Heart right ventricle (tissue), 16 donors: ENCODE measurements around the gene CYP2F1. TPM values are rescaled to one million over a fixed set of nuclear protein-coding genes. Genes with fewer than 3 reads are reported as not detected.
"Not testable (repeated sequence)": the region's sequence is repeated elsewhere in the genome, so short reads cannot be mapped to it uniquely, and the experiment has no call there.

ENCODE experiments used
- ATAC-seq, 8 donors: fragments of 200-7000 bp; cut with Tn5 transposase; one replicate each; pipeline ENCODE4 v1.9.1; 2020; ENCODE audit warnings: mild to moderate bottlenecking in 8 of 8, moderate library complexity in 8 of 8, moderate number of reproducible peaks in 1 of 8
- DNase-seq, 2 donors: peaks; one replicate each; pipeline ENCODE4 v3.0.0-alpha.2; 2020
- H3K27ac ChIP-seq, 10 donors: fragments of 200-600 bp; sonication (generic) in 2 of 10; one replicate each; pipeline versions ENCODE4 v1.5.0 to v1.8.0; 2020 to 2022; ENCODE audit warnings: mild to moderate bottlenecking in 3 of 10
- H3K27me3 ChIP-seq, 7 donors: fragments of 200-600 bp; one replicate each; pipeline ENCODE4 v1.8.0; 2021 to 2022; ENCODE audit warnings: mild to moderate bottlenecking in 2 of 7
- H3K36me3 ChIP-seq, 9 donors: fragments of 200-600 bp; sonication (generic) in 1 of 9; one replicate each; pipeline versions ENCODE4 v1.5.0 to v1.8.0; 2020 to 2022; ENCODE audit warnings: mild to moderate bottlenecking in 2 of 9
- H3K4me1 ChIP-seq, 9 donors: fragments of 200-600 bp; sonication (generic) in 1 of 9; one replicate each; pipeline versions ENCODE4 v1.5.0 to v1.8.0; 2020 to 2022; ENCODE audit warnings: mild to moderate bottlenecking in 4 of 9
- H3K4me3 ChIP-seq, 10 donors: fragments of 200-600 bp; sonication (generic) in 2 of 10; one replicate each; pipeline versions ENCODE4 v1.5.0 to v1.8.0; 2020 to 2022; ENCODE audit warnings: mild to moderate bottlenecking in 7 of 10, moderate library complexity in 2 of 10
- H3K9me3 ChIP-seq, 11 donors: fragments of 200-600 bp in 10 of 11; sonication (generic) in 2 of 11; one replicate each; pipeline versions ENCODE4 v1.5.0 to v1.8.0; 2013 to 2022; ENCODE audit warnings: mild to moderate bottlenecking in 2 of 11, control low read depth in 1 of 11, moderate library complexity in 1 of 11
- WGBS, 2 donors: extraction: QIAGEN DNeasy Blood & Tissue Kit; methylation state at CpG; one replicate each; pipeline ENCODE4 v1.1.7; 2013; ENCODE audit warnings: inconsistent platforms in 1 of 2; 5-methylcytosine and 5-hydroxymethylcytosine counted together
- intact Hi-C, 10 donors: fragments of 100-400 bp; cut with DNase I; formaldehyde crosslinking; loops; one replicate each; pipeline versions ENCODE4 v1.11.1 to v1.14.2; 2022
- polyA plus RNA-seq, 2 donors: library from polyadenylated mRNA; stranded (reverse); fragments of 200-250 nt; gene quantifications; one replicate each; pipeline ENCODE4 v1.2.3, GENCODE V29; 2013
- total RNA-seq, 10 donors: library from RNA; stranded (reverse); fragmentation: NEBNext Ultra II Directional in 3 of 10; extraction: Animal tissue kit (Norgen Biotek cat#: 25700) in 3 of 10; gene quantifications; one replicate each; pipeline versions ENCODE4 v1.2.1 to v1.2.4, GENCODE V29; 2021 to 2023
- TF ChIP-seq, protein P1 (sequence below), 9 donors: fragments of 200-600 bp; sonication (generic) in 2 of 9; IDR thresholded peaks; one replicate each; pipeline versions ENCODE4 v1.5.0 to v1.8.0; 2021 to 2022; ENCODE audit warnings: antibody characterized with exemption in 9 of 9, mild to moderate bottlenecking in 5 of 9, moderate library complexity in 1 of 9
- donor health status: Arrhythmogenic right ventricular cardiomyopathy.
- donor health status: ischemic (EF 13 %, LVEDD 7.1; RV severe dilation, severe dysfunction).
- donor health status: healthy with polysubstance abuse.
- donor health status: DM: no; HTN: yes; CAD: no.
- donor health status: DM: no; HTN: no; CAD: no.
- donor health status: ischemic (EF 25% LVEDD 6.9; RV normal size, moderate dysfunction).
- donor health status: ischemic (EF 25% LVEDD 5.7; RV mildly dilated, moderate dysfunction).
- donor health status: healthy.
- donor health status: DM: yes; HTN: yes; CAD: no.
- donor health status: Ischemic cardiomyopathy.
- donor health status: ischemic (EF 35%, LVEDD 5.7; RV mildly dilated, moderate dysfunction).
- donor health status: nonischemic (EF 11% LVEDD 7.7; RV severe dilation, severe dysfunction).
- donor health status: DM: yes; HTN: yes; CAD: no.
- donor health status: PGD.
- donor health status: ischemic (EF 29% LVEDD 5.4; RV normal size, mild dysfunction).
- donor health status: nonischemic (EF 23%, LVEDD 6.1; RV moderate dilation, normal function).

The CYP2F1 gene
- total and polyA plus RNA-seq, 12 donors = not detected

DNA sequence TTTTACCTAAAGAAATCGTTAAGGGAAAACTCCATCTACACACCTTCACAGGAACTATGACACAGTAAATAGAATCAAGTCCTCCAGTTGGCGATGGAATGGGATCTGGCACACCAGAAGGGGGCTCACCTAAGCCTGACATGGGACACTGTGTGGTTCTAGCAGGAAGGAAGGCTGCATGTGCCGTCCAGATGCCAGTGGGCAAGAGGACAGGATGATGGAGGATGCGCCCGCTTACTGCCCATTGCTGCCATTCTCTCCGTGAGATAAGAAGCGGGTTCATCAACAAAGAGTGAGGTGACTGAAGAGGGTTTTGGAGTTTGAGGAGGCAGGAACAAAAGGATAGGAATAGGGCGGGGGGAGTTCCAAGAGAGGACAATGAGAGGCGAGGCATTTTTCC is 2.9 kb upstream of the CYP2F1 start:
- H3K36me3 ChIP-seq = no peaks in the 10 kb centered on the region
- no peaks in the 10 kb centered on the region for H3K4me1 ChIP-seq
- H3K4me3 ChIP-seq = no peak overlapping the region
- WGBS, 2 donors = 82 to 84% methylated on average over 9 of the region's 9 CpGs
- H3K27me3 ChIP-seq = peaks cover 0 to 18% (median 10%) of the 10 kb centered on the region in 7 donors
- ATAC-seq = no peak
- no peak overlapping the region for H3K27ac ChIP-seq
- no peak for DNase-seq
- TF ChIP-seq, protein P1, sequence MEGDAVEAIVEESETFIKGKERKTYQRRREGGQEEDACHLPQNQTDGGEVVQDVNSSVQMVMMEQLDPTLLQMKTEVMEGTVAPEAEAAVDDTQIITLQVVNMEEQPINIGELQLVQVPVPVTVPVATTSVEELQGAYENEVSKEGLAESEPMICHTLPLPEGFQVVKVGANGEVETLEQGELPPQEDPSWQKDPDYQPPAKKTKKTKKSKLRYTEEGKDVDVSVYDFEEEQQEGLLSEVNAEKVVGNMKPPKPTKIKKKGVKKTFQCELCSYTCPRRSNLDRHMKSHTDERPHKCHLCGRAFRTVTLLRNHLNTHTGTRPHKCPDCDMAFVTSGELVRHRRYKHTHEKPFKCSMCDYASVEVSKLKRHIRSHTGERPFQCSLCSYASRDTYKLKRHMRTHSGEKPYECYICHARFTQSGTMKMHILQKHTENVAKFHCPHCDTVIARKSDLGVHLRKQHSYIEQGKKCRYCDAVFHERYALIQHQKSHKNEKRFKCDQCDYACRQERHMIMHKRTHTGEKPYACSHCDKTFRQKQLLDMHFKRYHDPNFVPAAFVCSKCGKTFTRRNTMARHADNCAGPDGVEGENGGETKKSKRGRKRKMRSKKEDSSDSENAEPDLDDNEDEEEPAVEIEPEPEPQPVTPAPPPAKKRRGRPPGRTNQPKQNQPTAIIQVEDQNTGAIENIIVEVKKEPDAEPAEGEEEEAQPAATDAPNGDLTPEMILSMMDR (IDR thresholded peaks at IDR 0.05) = no peak
- no peaks in the 10 kb centered on the region for H3K9me3 ChIP-seq
- intact Hi-C loops = no loop called here

DNA sequence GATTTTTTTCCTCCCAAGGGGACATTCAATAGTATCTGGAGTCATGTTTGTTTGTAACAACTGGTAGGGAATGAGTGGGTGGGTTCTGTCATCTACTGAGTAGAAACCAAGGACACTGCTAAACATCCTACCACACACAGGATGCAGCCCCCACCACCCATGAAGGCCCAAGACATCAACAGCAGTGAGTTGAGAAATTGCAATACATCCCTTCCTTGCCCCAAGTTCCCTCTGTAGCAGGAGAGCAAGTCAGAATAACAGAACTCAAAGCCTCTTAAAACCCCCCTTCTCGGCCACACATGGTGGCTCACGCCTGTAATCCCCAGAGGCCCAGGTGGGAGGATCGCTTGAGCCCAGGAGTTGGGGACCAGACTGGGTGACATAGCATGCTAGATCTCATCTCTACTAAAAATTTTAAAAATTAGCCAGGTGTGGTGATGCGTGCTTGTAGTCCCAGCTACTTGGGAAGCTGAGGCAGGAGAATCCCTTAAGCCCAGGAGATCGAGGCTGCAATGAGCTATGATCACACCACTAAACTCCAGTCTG is 2.4 kb upstream of the CYP2F1 start:
- Histone ChIP-seq H3K27me3 (peaks cover 0 to 20% (median 11%) of the 10 kb centered on the region in 7 donors), H3K36me3 (no peaks in the 10 kb centered on the region), H3K4me3 (no peak overlapping the region), H3K9me3 (no peaks in the 10 kb centered on the region), H3K4me1 (no peaks in the 10 kb centered on the region), H3K27ac (no peak overlapping the region)
- TF ChIP-seq, protein P1 (IDR thresholded peaks at IDR 0.05) = no peak
- no peak for DNase-seq
- WGBS, 2 donors = 89% methylated on average over 5 of the region's 5 CpGs
- ATAC-seq = no peak
- intact Hi-C loops = no loop called here

DNA sequence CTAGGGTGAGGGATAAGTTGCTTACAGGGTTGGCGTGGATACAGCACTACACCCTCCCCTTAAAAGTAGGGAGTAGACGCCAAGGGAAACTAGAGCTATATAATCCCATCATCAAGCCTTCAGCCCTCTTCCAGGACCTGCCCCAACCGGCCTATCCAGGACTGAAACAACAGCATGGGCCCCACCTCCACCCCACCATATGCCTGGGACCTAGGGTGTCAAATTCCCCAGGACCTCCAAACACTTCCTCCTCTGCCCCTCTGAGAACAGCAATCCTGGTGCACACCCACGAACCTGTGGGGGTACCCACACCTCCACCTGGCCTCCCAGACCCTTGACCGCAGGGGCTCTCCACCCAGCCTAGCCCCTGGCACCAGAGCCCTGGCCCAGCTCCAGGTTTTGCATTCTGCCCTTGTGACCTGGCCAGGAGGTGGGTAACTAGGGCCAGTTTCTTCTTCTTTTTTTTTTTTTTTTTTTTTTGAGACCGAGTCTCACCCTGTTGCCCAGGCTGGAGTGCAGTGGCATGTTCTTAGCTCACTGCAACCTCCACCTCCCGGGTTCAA is 1.4 kb upstream of the CYP2F1 start:
- intact Hi-C loops = no loop called here
- H3K27me3 ChIP-seq = peaks cover 0 to 24% (median 11%) of the 10 kb centered on the region in 7 donors
- no peaks in the 10 kb centered on the region for H3K4me1 ChIP-seq
- TF ChIP-seq, protein P1 (IDR thresholded peaks at IDR 0.05) = no peak
- no peaks in the 10 kb centered on the region for H3K36me3 ChIP-seq
- H3K9me3 ChIP-seq = no peaks in the 10 kb centered on the region
- no peak for ATAC-seq
- H3K4me3 ChIP-seq = no peak overlapping the region
- H3K27ac ChIP-seq = no peak overlapping the region
- DNase-seq = no peak
- WGBS, 2 donors = 72 to 77% methylated on average over 7 of the region's 7 CpGs

DNA sequence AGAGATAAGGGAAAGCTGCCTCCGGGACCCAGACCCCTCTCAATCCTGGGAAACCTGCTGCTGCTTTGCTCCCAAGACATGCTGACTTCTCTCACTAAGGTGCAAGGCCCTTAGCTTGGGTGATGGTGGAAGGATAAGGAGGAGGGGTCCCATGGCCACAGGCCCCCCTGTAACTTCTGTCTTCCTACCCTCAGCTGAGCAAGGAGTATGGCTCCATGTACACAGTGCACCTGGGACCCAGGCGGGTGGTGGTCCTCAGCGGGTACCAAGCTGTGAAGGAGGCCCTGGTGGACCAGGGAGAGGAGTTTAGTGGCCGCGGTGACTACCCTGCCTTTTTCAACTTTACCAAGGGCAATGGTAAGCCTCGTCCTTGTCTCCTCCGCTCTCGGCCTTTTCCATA is 2.0 kb downstream of the CYP2F1 start:
- ATAC-seq (no peak), DNase-seq (no peak)
- Histone ChIP-seq H3K27ac (no peak overlapping the region), H3K36me3 (no peaks in the 10 kb centered on the region), H3K4me1 (no peaks in the 10 kb centered on the region), H3K4me3 (no peak overlapping the region), H3K27me3 (peaks cover 0 to 24% (median 9%) of the 10 kb centered on the region in 7 donors), H3K9me3 (no peaks in the 10 kb centered on the region)
- 72 to 75% methylated on average over 8 of the region's 8 CpGs for WGBS, 2 donors
- intact Hi-C loops = no loop called here
- TF ChIP-seq, protein P1 (IDR thresholded peaks at IDR 0.05) = no peak

DNA sequence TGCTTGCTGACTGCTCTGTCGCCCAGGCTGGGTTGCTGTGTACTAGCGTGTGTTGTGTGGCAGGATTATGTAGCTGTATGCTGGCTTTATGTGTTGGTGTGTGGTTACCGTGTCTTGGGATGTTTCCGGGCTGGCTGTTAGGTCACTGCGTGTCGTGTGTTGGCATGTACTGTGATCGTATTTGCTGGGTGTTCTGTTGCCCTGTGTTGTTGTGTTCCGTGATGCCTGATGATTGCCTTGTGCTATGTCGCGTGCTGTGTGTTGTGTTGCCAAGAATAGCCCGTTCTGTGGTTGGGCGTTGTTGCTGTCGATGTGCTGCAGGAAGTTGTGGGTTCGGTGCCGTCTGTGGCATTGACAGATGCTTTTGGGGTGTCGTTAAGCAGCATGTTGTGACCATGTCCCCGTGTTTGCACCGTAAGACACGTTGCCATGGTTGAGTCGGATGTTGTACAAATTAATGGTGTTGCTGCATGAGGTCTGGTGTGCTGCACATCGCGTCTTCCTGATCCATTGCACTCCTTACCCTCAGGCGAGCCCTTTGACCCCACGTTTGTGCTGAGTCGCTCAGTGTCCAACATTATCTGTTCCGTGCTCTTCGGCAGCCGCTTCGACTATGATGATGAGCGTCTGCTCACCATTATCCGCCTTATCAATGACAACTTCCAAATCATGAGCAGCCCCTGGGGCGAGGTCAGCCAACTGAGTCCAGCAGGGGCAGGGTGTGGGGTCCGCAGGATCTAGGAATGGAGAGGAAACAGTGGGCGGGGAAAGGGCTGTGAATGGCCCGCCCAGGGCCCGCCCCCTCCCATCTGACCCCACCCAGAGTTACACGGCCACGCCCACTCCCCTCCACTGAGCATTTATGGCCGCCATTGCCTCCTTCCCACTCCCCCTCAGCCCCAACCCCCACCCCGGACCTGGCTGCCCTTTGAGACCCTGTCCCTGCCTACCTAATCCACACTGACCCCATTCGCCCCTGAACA is 7.0 kb downstream of the CYP2F1 start:
- H3K36me3 ChIP-seq, H3K4me3 ChIP-seq, H3K27ac ChIP-seq, H3K9me3 ChIP-seq, H3K27me3 ChIP-seq, DNase-seq, H3K4me1 ChIP-seq: not testable (repeated sequence)
- peak in 1 of 8 donors; percentile 17 for ATAC-seq
- intact Hi-C loops = loop anchor here in 1 of 10 donors (5.0 kb wide), 1 partner anchor 994 kb away; no protein-coding TSS in a partner anchor
- 75 to 77% methylated on average over 34 to 38 of the region's 41 CpGs for WGBS, 2 donors

DNA sequence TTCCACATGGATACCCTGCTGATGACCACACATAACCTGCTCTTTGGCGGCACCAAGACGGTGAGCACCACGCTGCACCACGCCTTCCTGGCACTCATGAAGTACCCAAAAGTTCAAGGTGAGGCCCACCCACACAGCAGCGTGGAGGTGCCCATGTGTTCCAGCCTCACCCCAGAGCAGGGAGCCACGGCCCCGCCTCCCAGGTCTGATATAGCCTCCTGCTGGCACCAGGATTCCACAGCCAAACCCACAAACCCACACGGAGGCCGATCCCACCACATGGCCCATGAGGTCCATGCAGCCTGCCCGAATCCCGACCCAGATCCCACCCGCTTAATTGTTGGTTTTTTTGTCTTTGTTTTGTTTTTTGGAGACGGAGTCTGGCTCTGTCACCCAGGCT is 8.6 kb downstream of the CYP2F1 start:
- not testable (repeated sequence) for H3K27ac ChIP-seq, H3K36me3 ChIP-seq, H3K9me3 ChIP-seq, H3K4me1 ChIP-seq, H3K27me3 ChIP-seq, H3K4me3 ChIP-seq, ATAC-seq, DNase-seq
- WGBS, 2 donors = 89 to 92% methylated on average over 13 of the region's 13 CpGs
- intact Hi-C loops = loop anchor here in 1 of 10 donors (5.0 kb wide), 1 partner anchor 996 kb away; no protein-coding TSS in a partner anchor
